Stimulated activated naive B cell treated with anti-CD40 and anti-IgM and Interleukin-4, amounts not matched to agents 10 μg/mL and 1 μg/mL and 100 μg/mL, for 72 hours (primary cell): Measurements from ENCODE around the gene FAM124A.

Experiments used
- ATAC-seq, 2 donors: fragments of 150-1000 bp; cut with Tn5 transposase; replicated peaks; 2 replicates each; pipeline ENCODE4 v1.10.0; 2021; ENCODE audit warnings: moderate library complexity in 1 of 2
- DNase-seq: peaks from one replicate; pipeline ENCODE4 v3.0.0; 2021
- H3K27ac Mint-ChIP-seq: one replicate; pipeline ENCODE4 v1.8.0; 2022; ENCODE audit warnings: mild to moderate bottlenecking, mixed read lengths
- H3K27me3 Mint-ChIP-seq, 2 donors: one replicate each; pipeline ENCODE4 v1.8.0; 2022; ENCODE audit warnings: mixed read lengths in 2 of 2
- H3K36me3 Mint-ChIP-seq, 2 donors: one replicate each; pipeline ENCODE4 v1.8.0; 2022; ENCODE audit warnings: mixed read lengths in 2 of 2, mild to moderate bottlenecking in 1 of 2
- H3K4me1 Mint-ChIP-seq, 2 donors: one replicate each; pipeline ENCODE4 v1.8.0; 2022; ENCODE audit warnings: mixed read lengths in 2 of 2, mild to moderate bottlenecking in 1 of 2
- H3K4me3 Mint-ChIP-seq, 2 donors: one replicate each; pipeline ENCODE4 v1.8.0; 2022; ENCODE audit warnings: mild to moderate bottlenecking in 2 of 2, mixed read lengths in 2 of 2, moderate library complexity in 1 of 2
- H3K9me3 Mint-ChIP-seq, 2 donors: one replicate each; pipeline ENCODE4 v1.8.0; 2022; ENCODE audit warnings: mixed read lengths in 2 of 2, mild to moderate bottlenecking in 1 of 2

FAM124A gene

GRCh38 chr13:51222037-51222685 lies at the start of gene FAM124A:
TSS of gene FAM124A (plus strand) at chr13:51222398. CDS start at chr13:51222502, 104 bp downstream.
- DNase-seq (peak; percentile 39), ATAC-seq (peak; percentile 83 to 87)
- H3K27me3 Mint-ChIP-seq: peaks cover 34 to 36% of the 10 kb centered on the region in 2 donors

GRCh38 chr13:51175021-51175420 lies 47.2 kb upstream of the FAM124A start:
- H3K27ac Mint-ChIP-seq: no peak overlapping the region
- H3K9me3 Mint-ChIP-seq: peaks cover 0 to 2% of the 10 kb centered on the region in 2 donors
- no peak overlapping the region for H3K4me3 Mint-ChIP-seq
- H3K36me3 Mint-ChIP-seq: no peaks in the 10 kb centered on the region
- no peak for DNase-seq
- peaks cover 18 to 35% of the 10 kb centered on the region in 2 donors for H3K27me3 Mint-ChIP-seq
- peaks cover 0 to 2% of the 10 kb centered on the region in 2 donors for H3K4me1 Mint-ChIP-seq
- ATAC-seq: no peak

More at GRCh38 chr13:51222037-51222685, at the start of gene FAM124A:
- H3K4me1 Mint-ChIP-seq: peaks cover 5 to 6% of the 10 kb centered on the region in 2 donors
- peak within 1 kb of the TSS; percentile 52 for H3K27ac Mint-ChIP-seq
- H3K4me3 Mint-ChIP-seq: peak within 1 kb of the TSS; percentile 71 to 77
- H3K9me3 Mint-ChIP-seq: no peaks in the 10 kb centered on the region
- H3K36me3 Mint-ChIP-seq: no peaks in the 10 kb centered on the region

- peaks cover 16 to 29% of the 10 kb centered on the region in 2 donors for H3K27me3 Mint-ChIP-seq
- no peak overlapping the region for H3K4me3 Mint-ChIP-seq
- ATAC-seq (no peak), DNase-seq (no peak)
- H3K36me3 Mint-ChIP-seq: no peaks in the 10 kb centered on the region
- no peak overlapping the region for H3K27ac Mint-ChIP-seq
- H3K4me1 Mint-ChIP-seq: peaks cover 0 to 1% of the 10 kb centered on the region in 2 donors
- H3K9me3 Mint-ChIP-seq: peaks cover 0 to 2% of the 10 kb centered on the region in 2 donors
Measured at GRCh38 chr13:51175639-51176038, 46.6 kb upstream of the FAM124A start.

- Mint-ChIP-seq H3K4me3 (no peak overlapping the region), H3K4me1 (no peaks in the 10 kb centered on the region), H3K27ac (no peak overlapping the region), H3K9me3 (peaks cover 0 to 2% of the 10 kb centered on the region in 2 donors), H3K36me3 (no peaks in the 10 kb centered on the region), H3K27me3 (peaks cover 15 to 22% of the 10 kb centered on the region in 2 donors)
- DNase-seq: no peak
- no peak for ATAC-seq
Measured at GRCh38 chr13:51177188-51177587, 45.0 kb upstream of the FAM124A start.

GRCh38 chr13:51178456-51179074 lies 43.6 kb upstream of the FAM124A start:
- DNase-seq (no peak), ATAC-seq (no peak)
- Mint-ChIP-seq H3K4me3 (no peak overlapping the region), H3K4me1 (no peaks in the 10 kb centered on the region), H3K27ac (no peak overlapping the region), H3K27me3 (peaks cover 19 to 22% of the 10 kb centered on the region in 2 donors), H3K36me3 (no peaks in the 10 kb centered on the region), H3K9me3 (peaks cover 0 to 2% of the 10 kb centered on the region in 2 donors)

- Mint-ChIP-seq H3K36me3 (no peaks in the 10 kb centered on the region), H3K4me1 (no peaks in the 10 kb centered on the region), H3K4me3 (no peak overlapping the region), H3K27me3 (peaks cover 25 to 31% of the 10 kb centered on the region in 2 donors), H3K9me3 (peaks cover 0 to 2% of the 10 kb centered on the region in 2 donors), H3K27ac (no peak overlapping the region)
- no peak for ATAC-seq
- DNase-seq: no peak
Measured at GRCh38 chr13:51179432-51179971, 42.7 kb upstream of the FAM124A start.

- Mint-ChIP-seq H3K36me3 (no peaks in the 10 kb centered on the region), H3K9me3 (no peaks in the 10 kb centered on the region), H3K27ac (no peak overlapping the region), H3K4me1 (no peaks in the 10 kb centered on the region), H3K27me3 (peaks cover 27% of the 10 kb centered on the region in 2 donors), H3K4me3 (no peak overlapping the region)
- ATAC-seq: no peak
- DNase-seq: no peak
Measured at GRCh38 chr13:51180853-51181511, 41.2 kb upstream of the FAM124A start.

- DNase-seq (no peak), ATAC-seq (no peak)
- Mint-ChIP-seq H3K27me3 (peaks cover 26 to 27% of the 10 kb centered on the region in 2 donors), H3K4me3 (no peak overlapping the region), H3K27ac (no peak overlapping the region), H3K9me3 (no peaks in the 10 kb centered on the region), H3K4me1 (no peaks in the 10 kb centered on the region), H3K36me3 (no peaks in the 10 kb centered on the region)
Measured at GRCh38 chr13:51181786-51182383, 40.3 kb upstream of the FAM124A start.

GRCh38 chr13:51191743-51192142 lies 30.5 kb upstream of the FAM124A start:
- no peak overlapping the region for H3K27ac Mint-ChIP-seq
- H3K4me1 Mint-ChIP-seq: peaks cover 0 to 5% of the 10 kb centered on the region in 2 donors
- no peak overlapping the region for H3K4me3 Mint-ChIP-seq
- peaks cover 0 to 1% of the 10 kb centered on the region in 2 donors for H3K9me3 Mint-ChIP-seq
- peaks cover 0 to 2% of the 10 kb centered on the region in 2 donors for H3K36me3 Mint-ChIP-seq
- no peak for DNase-seq
- H3K27me3 Mint-ChIP-seq: peaks cover 14 to 29% of the 10 kb centered on the region in 2 donors
- ATAC-seq: no peak

- H3K4me1 Mint-ChIP-seq: peaks cover 0 to 5% of the 10 kb centered on the region in 2 donors
- H3K36me3 Mint-ChIP-seq: peaks cover 0 to 2% of the 10 kb centered on the region in 2 donors
- H3K27me3 Mint-ChIP-seq: peaks cover 14 to 29% of the 10 kb centered on the region in 2 donors
- no peak overlapping the region for H3K27ac Mint-ChIP-seq
- H3K4me3 Mint-ChIP-seq: no peak overlapping the region
- peaks cover 0 to 1% of the 10 kb centered on the region in 2 donors for H3K9me3 Mint-ChIP-seq
- ATAC-seq (no peak), DNase-seq (no peak)
Measured at GRCh38 chr13:51192348-51192747, 29.9 kb upstream of the FAM124A start.

- H3K9me3 Mint-ChIP-seq: peaks cover 0 to 1% of the 10 kb centered on the region in 2 donors
- H3K4me1 Mint-ChIP-seq: peaks cover 0 to 5% of the 10 kb centered on the region in 2 donors
- no peak overlapping the region for H3K27ac Mint-ChIP-seq
- H3K36me3 Mint-ChIP-seq: peaks cover 0 to 2% of the 10 kb centered on the region in 2 donors
- no peak overlapping the region for H3K4me3 Mint-ChIP-seq
- DNase-seq (no peak), ATAC-seq (no peak)
- peaks cover 14 to 29% of the 10 kb centered on the region in 2 donors for H3K27me3 Mint-ChIP-seq
Measured at GRCh38 chr13:51193387-51193786, 28.8 kb upstream of the FAM124A start.

- H3K36me3 Mint-ChIP-seq: peaks cover 2 to 4% of the 10 kb centered on the region in 2 donors
- no peak for ATAC-seq
- H3K4me3 Mint-ChIP-seq: no peak overlapping the region
- H3K27ac Mint-ChIP-seq: no peak overlapping the region
- peaks cover 5% of the 10 kb centered on the region in 2 donors for H3K9me3 Mint-ChIP-seq
- H3K4me1 Mint-ChIP-seq: peaks cover 0 to 5% of the 10 kb centered on the region in 2 donors
- no peak for DNase-seq
- peaks cover 18 to 35% of the 10 kb centered on the region in 2 donors for H3K27me3 Mint-ChIP-seq
Measured at GRCh38 chr13:51194942-51195341, 27.3 kb upstream of the FAM124A start.

GRCh38 chr13:51201886-51202285 lies 20.3 kb upstream of the FAM124A start:
- DNase-seq (no peak), ATAC-seq (no peak)
- no peaks in the 10 kb centered on the region for H3K4me1 Mint-ChIP-seq
- H3K4me3 Mint-ChIP-seq: no peak overlapping the region
- no peak overlapping the region for H3K27ac Mint-ChIP-seq
- H3K27me3 Mint-ChIP-seq: peaks cover 30 to 33% of the 10 kb centered on the region in 2 donors
- H3K36me3 Mint-ChIP-seq: peaks cover 0 to 4% of the 10 kb centered on the region in 2 donors
- H3K9me3 Mint-ChIP-seq: peaks cover 7 to 9% of the 10 kb centered on the region in 2 donors

GRCh38 chr13:51202477-51203046 lies 19.6 kb upstream of the FAM124A start:
- Mint-ChIP-seq H3K9me3 (peaks cover 7 to 9% of the 10 kb centered on the region in 2 donors), H3K36me3 (peaks cover 0 to 4% of the 10 kb centered on the region in 2 donors), H3K27me3 (peaks cover 30 to 35% of the 10 kb centered on the region in 2 donors), H3K27ac (no peak overlapping the region), H3K4me3 (no peak overlapping the region), H3K4me1 (no peaks in the 10 kb centered on the region)
- ATAC-seq (no peak), DNase-seq (no peak)
